GM21526 (cell line): Measurements from ENCODE around the gene SH3BP4.

Experiments used
- ATAC-seq: cut with Tn5 transposase; IDR thresholded peaks from one replicate; pipeline ENCODE4 v1.9.1; 2021; ENCODE audit warnings: moderate library complexity; ENCODE audit not compliant: unreplicated experiment, low FRiP score

The SH3BP4 gene

GRCh38 chr2:234996069-234996940 is 44.5 kb downstream of the SH3BP4 start:
- ATAC-seq = no peak

GRCh38 chr2:234996941-234997270 is 45.1 kb downstream of the SH3BP4 start:
- ATAC-seq = no peak

GRCh38 chr2:234997389-234997788 is 45.6 kb downstream of the SH3BP4 start:
- ATAC-seq = no peak

- no peak for ATAC-seq
These were observed 46.8 kb downstream of the SH3BP4 start for GRCh38 chr2:234998404-234999211.

GRCh38 chr2:234999740-235000425 is 48.1 kb downstream of the SH3BP4 start:
- ATAC-seq = no peak

GRCh38 chr2:235000426-235001236 is 48.8 kb downstream of the SH3BP4 start:
- ATAC-seq = no peak

GRCh38 chr2:235001237-235002133 is 49.7 kb downstream of the SH3BP4 start:
- no peak for ATAC-seq

GRCh38 chr2:235002198-235003095 is 50.6 kb downstream of the SH3BP4 start:
- no peak for ATAC-seq

GRCh38 chr2:235003096-235003775 is 51.4 kb downstream of the SH3BP4 start:
- no peak for ATAC-seq

GRCh38 chr2:235004329-235004903 is 52.6 kb downstream of the SH3BP4 start:
- ATAC-seq = no peak

- no peak for ATAC-seq
These were observed 53.2 kb downstream of the SH3BP4 start for GRCh38 chr2:235005023-235005422.

GRCh38 chr2:235005603-235006259 is 53.9 kb downstream of the SH3BP4 start:
- ATAC-seq = no peak

- no peak for ATAC-seq
These were observed 54.6 kb downstream of the SH3BP4 start for GRCh38 chr2:235006461-235006860.

- no peak for ATAC-seq
These were observed 55.2 kb downstream of the SH3BP4 start for GRCh38 chr2:235006986-235007385.

GRCh38 chr2:235007664-235008457 is 56.0 kb downstream of the SH3BP4 start:
- ATAC-seq = no peak

GRCh38 chr2:235008584-235009044 is 56.8 kb downstream of the SH3BP4 start:
- no peak for ATAC-seq
